NCI-H2107 (cell line): ENCODE measurements around the gene SNN.

ENCODE experiments used
- DNase-seq: peaks from one replicate; lab custom pipeline; 2025; lab: John Stamatoyannopoulos, UW

Gene SNN

DNA sequence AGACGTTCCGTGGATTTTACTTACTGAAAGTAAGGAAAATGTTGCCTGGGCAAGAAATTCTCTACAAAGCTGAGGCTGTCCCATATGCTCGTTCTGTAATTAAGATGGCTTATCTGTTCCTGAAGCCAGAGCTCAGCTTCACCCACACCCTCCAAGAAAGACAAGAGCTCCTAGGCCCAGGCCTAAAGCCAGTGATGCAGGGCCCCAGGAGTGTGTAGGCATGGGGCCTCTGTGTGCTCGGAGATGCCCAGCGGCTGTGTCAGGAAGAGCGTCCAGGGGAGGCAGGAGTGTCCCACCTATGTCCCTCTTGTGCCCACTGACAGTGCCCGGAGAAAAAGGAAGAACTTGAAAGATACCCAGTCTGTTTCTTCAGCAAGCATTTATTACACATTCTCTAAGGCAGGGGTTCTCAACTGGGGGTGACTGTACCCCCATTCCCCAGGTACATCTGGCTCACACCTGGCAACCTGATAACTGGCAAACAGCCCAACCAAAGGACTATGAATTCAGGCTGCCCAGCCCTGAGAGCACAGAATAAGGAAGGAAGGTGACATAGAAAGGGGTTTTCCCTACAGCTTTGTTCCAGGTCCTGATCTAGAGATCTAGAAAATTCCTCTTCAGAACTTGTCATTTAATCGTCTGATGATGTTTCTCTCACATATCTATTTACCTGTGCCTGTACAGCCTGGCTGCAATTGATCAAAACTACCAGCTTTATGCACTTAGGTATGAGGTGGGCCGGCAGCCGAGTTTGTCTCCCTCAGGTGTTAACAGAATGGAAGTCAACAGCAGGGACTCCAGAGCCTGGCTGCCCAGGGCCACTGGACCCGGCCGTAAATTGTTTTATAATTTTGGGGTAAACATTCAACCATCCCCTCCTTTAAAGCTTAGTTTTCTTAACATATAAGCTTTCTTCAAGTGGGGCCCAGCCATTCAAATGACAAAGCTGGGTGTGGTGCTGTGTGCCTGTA, 12.0 kb downstream of the SNN start:
- DNase-seq, result no peak

GRCh38 chr16:11681556-11681955, 13.3 kb downstream of the SNN start:
- DNase-seq, result no peak

DNA sequence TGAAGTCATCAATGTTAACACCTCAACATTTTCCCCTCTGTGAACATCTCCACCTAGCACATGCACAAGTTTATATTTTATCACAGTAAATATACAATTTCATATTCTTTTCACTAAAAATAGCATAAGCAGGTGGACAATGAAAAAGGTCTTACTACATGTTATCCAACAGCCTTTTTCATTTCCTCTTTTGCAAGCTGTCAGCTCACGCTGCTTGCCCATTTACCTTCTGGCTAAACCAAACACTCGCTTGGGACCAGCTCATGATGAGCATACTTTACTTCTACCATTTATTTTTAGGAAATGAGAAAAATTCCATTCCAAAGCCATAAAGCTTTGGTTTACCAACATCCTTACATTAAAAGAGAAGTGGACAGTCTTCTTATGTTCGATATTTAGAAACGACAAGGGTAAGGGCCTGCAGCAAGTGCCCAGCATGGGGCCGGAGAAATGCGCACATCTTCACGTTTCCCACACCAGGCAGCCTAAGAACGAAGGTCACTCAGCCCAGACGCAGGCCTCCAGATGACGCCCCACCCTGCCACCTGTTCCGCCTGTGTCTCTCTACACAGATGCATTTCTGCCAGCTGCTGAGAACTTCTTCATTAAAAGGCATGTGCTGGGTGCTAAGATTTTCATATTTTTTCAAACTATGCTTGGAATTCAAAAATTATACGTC, 13.9 kb downstream of the SNN start:
- DNase-seq, result no peak

DNA sequence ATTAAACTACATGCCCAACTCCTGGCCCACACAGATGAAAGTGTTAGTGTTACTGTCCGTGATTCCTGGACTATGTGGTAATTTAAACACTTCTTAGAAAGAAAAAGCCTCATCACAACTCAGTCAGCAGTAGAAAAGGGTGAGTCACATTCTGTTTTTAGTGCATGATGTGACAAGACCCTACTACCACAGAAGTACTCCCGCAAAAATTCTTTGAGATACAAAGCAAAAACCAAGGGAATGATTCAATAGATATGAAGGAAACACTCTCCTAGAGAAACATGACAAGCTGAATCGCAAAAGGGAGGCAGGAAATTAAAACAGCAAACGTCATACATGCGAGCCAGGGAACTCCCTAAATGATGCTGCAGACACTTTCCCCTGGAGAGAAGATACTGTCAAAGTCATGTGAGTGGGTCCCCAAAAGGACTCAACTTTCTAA, 14.4 kb downstream of the SNN start:
- DNase-seq, result no peak

- no peak for DNase-seq
These were observed 14.9 kb downstream of the SNN start for GRCh38 chr16:11683145-11683544.

DNA sequence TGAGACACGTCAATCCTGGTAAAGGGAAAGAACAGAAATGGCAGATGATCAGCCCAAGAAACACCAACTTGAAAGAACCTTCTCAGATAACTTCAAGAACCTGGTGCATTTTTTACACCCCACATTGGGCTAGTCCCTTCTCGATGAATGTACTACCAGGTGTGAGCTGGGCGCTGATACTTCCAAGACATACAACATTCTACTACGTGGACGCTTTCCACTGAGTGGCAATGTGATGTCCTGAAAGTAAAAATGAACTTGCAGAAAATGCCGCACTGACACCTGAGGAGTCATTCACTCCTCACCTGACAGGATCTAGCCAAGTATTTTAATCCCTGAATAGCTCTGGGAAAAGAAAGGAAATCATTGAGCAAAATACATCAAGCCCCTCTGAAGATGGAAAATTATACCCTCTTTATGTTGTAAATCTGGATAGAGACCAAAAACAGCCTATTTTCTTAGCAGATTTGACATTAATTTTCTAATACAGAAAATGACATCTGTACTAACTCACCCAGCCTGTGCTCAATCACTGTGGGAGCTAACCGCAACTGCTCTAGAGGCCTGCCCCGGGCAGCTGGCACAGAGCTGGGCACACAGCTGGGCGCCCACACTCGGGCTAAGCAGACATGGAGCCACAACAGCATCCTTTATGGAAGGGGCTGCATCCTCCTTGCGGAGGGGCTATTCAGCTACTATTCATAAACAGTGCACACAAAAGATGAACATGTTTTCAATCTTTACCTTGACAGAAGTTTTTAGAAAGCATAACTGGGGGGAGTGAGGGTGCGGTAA, 16.2 kb downstream of the SNN start:
- no peak for DNase-seq

- DNase-seq, result no peak
These were observed 17.8 kb downstream of the SNN start for GRCh38 chr16:11685844-11686618.

- DNase-seq, result no peak
These were observed 18.6 kb downstream of the SNN start for GRCh38 chr16:11686713-11687380.

DNA sequence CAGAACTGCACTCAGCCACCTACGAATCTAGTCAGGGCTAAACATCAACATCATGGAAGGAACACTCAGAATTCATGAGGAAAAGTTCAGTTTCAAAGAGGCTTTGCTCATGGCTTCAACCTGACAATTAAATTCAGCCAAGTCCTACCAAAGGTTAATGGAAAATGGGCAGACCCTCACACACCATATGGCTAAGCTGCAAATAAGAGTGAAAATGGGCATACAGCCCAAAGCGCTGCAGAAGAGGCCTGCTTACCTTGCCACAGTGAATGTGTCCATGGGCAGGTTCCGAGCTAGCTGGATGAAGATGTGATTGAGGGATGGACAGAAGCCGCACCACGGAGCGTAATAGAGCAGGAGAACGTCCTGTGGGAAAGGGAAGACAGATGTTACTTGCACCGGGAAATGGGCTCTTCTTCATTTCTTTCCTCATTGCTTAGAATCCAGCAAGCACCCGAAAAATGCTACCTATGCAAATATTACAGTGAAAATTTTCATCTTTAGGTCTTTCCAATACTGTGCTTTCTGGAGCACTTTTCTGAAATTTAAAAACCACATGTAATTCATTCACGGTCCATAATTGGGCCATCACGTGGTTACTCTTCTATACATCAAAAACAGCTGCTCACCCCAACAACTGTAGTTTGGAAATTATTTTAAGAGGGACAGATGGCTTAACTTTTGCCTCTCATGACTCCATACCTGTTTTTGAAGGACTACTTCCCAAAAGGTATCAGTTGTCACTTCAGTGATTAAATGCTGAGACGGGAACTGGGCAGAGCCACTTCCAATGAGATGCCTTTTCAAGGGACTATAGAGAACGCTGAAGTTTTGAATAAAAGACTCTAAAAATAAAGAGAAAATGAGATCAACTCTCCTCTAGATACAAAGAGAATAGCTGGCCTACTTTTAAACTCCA, 19.6 kb downstream of the SNN start:
- no peak for DNase-seq

DNA sequence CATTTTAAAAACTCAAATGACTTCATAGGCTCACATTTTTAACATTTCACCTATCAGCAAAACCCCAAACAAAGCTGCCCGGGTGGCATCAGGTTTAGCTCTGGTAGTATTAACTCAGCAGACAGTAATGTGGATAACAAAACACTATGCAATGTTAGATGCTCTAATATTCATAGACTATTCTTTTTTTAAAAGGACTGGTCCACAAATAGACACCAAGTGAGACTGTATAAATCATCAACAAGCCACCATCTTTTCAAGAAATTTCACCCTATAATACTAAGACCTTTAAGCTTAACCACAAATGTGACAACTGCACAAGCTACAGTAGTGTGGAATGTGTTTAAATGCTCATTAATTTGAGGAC, 20.2 kb downstream of the SNN start:
- DNase-seq, result no peak

DNA sequence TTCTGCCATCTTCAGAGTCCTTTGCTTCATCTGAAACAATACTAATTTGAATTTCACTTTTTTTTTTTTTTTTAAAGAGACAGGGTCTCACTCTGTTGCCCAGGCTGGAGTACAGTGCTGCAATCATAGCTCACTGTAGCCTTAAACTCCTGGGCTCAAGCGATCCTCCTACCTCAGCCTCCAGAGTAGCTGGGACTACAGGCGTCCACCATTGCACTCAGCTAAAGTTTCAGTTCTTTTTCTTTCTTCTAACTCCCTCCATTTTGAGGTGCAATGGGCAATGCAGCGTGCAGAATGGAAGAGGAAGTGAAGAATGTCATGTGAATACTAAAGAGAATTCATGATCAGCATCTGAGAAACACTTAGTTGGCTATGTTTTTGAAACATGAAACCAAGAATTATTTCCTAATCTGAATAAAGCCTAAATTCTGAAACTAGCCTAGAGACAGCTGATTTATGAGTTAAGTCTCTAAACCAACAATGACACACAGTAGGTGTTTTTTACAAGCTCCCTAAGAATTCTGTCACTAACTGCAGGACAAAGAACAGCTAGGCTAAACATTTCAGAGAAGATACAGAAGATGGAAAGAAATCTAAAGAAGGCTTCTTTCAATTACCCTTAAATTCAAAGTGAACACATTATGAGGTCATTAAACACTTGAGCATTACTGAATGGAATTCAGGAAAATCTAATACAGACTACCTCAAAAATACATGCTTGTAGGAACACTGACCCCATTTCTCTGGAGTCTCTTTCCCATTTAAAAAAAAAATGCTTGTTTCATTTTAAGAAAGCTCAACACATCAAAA, 21.0 kb downstream of the SNN start:
- DNase-seq, result no peak

DNA sequence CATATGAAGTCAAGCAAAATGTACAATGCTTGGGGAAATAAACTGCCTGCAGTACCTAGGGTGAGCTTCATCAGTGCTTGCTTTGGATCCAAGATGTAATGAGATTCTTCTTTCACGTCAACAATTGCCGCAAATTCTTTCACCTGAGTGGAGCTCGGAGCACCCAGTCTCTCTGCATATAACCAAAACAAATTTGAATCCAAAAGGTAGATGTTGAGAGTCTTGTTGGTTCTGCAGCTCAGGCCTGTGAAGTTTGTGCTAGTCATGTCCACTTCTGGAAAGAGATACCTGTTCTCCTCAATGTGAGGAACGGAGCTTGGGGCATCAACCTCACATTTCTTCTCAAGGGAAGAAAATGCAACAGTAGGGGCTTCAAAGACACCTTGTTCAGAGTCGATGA, 23.0 kb downstream of the SNN start:
- DNase-seq, result no peak

- no peak for DNase-seq
These were observed 23.5 kb downstream of the SNN start for GRCh38 chr16:11691771-11692170.

- DNase-seq, result no peak
These were observed 23.9 kb downstream of the SNN start for GRCh38 chr16:11692171-11692570.

- DNase-seq, result no peak
These were observed 24.4 kb downstream of the SNN start for GRCh38 chr16:11692651-11693050.

DNA sequence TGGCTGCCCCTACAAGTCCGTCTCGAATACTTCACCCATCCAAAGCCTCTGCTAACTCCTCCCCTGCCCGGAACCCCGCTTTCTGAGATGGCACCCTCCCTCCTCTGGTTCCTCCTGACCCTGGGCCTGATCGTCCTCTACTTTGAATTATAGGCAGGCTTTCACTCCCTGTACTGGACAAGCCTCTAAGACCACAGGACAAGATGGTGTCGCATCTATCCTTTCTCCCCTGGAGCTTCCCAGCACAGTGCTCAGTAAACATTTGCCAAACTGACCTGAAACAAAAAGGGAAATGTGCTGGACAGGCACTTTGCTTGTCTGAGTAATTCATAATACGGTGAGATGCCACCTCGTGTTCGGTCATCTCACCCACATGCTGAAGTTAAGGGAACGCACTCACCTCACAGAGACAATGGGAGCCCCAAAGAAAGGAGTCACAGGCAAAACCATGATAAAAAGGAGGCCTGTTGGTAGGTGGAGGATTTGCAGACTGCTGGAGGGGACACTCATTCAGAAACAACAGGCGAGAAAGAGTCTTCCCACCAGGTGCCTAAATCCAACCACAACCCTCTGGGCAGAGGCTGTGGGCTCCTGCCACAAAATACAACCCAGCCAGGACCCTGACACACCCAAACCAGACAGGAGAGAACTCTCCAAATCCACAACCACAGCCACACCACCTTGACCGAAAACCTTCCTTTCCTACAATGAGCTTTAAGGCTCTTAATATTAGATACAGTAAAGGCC, 28.2 kb downstream of the SNN start:
- no peak for DNase-seq

- DNase-seq, result no peak
These were observed 29.1 kb downstream of the SNN start for GRCh38 chr16:11697319-11697718.

DNA sequence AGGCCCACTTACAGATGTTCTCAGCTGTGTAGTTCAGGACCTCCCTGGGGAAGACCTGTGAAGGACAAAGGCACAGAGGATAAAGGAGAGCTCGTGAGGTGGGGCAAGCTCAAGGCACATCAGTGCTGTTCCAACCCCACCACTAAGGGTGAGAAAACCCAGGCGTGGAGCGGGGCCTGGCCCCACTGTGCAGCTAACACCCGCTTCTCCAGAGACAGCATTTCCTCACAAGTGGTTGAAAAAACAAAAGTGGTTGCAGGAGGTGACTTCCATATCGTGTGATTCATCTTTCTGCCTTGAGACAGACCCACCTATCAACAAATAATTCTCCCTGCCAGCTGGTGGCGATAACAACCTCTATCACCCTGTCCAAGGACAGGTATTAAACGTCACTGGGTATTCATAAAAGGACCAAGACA, 30.0 kb downstream of the SNN start:
- DNase-seq, result no peak
